Measurements from ENCODE around the gene E2F6. TPM values are rescaled to one million over a fixed set of nuclear protein-coding genes. Genes with fewer than 3 reads are reported as not detected.

The E2F6 gene
- total and polyA plus RNA-seq, 2 of the 13 experiments (the other 11 are each of a cell fraction or from before 2014, with no cell fraction given) = 27.3 to 36.0 TPM

- TF ChIP-seq ZNF597 (CRISPR knock-in tag; IDR thresholded peaks at IDR 0.05) = no peak
- TF ChIP-seq ZNF724P (CRISPR knock-in tag; IDR thresholded peaks at IDR 0.05; ENCODE audit: borderline replicate concordance) = peak; percentile 95
- TF ChIP-seq FOXP1 (IDR thresholded peaks at IDR 0.05) = no peak
- peak; percentile 14 for TF ChIP-seq FOXP1 (CRISPR knock-in tag; IDR thresholded peaks at IDR 0.05)
- peak; percentile 87 for TF ChIP-seq KLF9 (CRISPR knock-in tag; IDR thresholded peaks at IDR 0.05; ENCODE audit: low read depth)
- TF ChIP-seq ZNF775 (CRISPR knock-in tag; IDR thresholded peaks at IDR 0.05; ENCODE audit: borderline replicate concordance) = no peak; the same call in 1 of the 2 replicates
- peak; percentile 96 for TF ChIP-seq SP140L (CRISPR knock-in tag; IDR thresholded peaks at IDR 0.05; ENCODE audit: borderline replicate concordance)
- TF ChIP-seq SYNCRIP (IDR thresholded peaks at IDR 0.05; ENCODE audit: insufficient read depth, low read depth, low read length) = no peak
- TF ChIP-seq ZNF512B (CRISPR knock-in tag; IDR thresholded peaks at IDR 0.05; ENCODE audit: borderline replicate concordance) = peak; percentile 91
- TF ChIP-seq MED1 (CRISPR knock-in tag; IDR thresholded peaks at IDR 0.05) = peak; percentile 77; the same call in 1 of the 2 replicates
- peak; percentile 79 to 93; a peak in 3 of 4 replicates for TF ChIP-seq HMGXB4 (CRISPR knock-in tag; IDR thresholded peaks at IDR 0.05; ENCODE audit: borderline replicate concordance in 1 of 2, low read depth in 1 of 2)
- no peak; the same call in 1 of the 2 replicates for TF ChIP-seq GTF2F1 (IDR thresholded peaks at IDR 0.05; ENCODE audit: low read length)
- peak; percentile 99 for TF ChIP-seq FLYWCH1 (CRISPR knock-in tag; IDR thresholded peaks at IDR 0.05)
- no peak for TF ChIP-seq PHB2 (IDR thresholded peaks at IDR 0.05; ENCODE audit: partially characterized antibody)
- TF ChIP-seq ATF5 (CRISPR knock-in tag; IDR thresholded peaks at IDR 0.05; ENCODE audit: low read depth) = peak; percentile 97; the same call in 1 of the 2 replicates
- TF ChIP-seq HINFP (CRISPR knock-in tag; IDR thresholded peaks at IDR 0.05; ENCODE audit: low read depth) = peak; percentile 82; the same call in 1 of the 2 replicates
- peak; percentile 94 for TF ChIP-seq HOXA3 (CRISPR knock-in tag; IDR thresholded peaks at IDR 0.05)
- peak; percentile 100 for TF ChIP-seq ZNF230 (CRISPR knock-in tag; IDR thresholded peaks at IDR 0.05)
- peak; percentile 99 for TF ChIP-seq ARNT2 (CRISPR knock-in tag; IDR thresholded peaks at IDR 0.05; ENCODE audit: low read depth)
- peak; percentile 93 for TF ChIP-seq ZFAT (CRISPR knock-in tag; conservative IDR thresholded peaks at IDR 0.05)
These were observed at the start of gene E2F6 (continued) for GRCh38 chr2:11465485-11466306.

Data from HepG2 (cell line).